HEK293T (cell line): ENCODE data around the gene USF3.

Experiments
- ARNT ChIP-seq: fragments of 450-650 bp; IDR thresholded peaks from 2 replicates; pipeline ENCODE4 v1.6.1; 2017; ENCODE audit warnings: mild to moderate bottlenecking
- BHLHE40 ChIP-seq: fragments of 450-650 bp; IDR thresholded peaks from 2 replicates; pipeline ENCODE4 v1.6.1; 2016; ENCODE audit warnings: mild to moderate bottlenecking, moderate library complexity, borderline replicate concordance
- CTBP1 ChIP-seq: fragments of 450-650 bp; IDR thresholded peaks from 2 replicates; pipeline ENCODE4 v1.6.1; 2016; ENCODE audit warnings: borderline replicate concordance
- FOXK2 ChIP-seq: fragments of 450-650 bp; IDR thresholded peaks from 2 replicates; pipeline ENCODE4 v1.6.1; 2016; ENCODE audit warnings: mild to moderate bottlenecking
- FOXM1 ChIP-seq: fragments of 450-650 bp; IDR thresholded peaks from 2 replicates; pipeline ENCODE4 v1.6.1; 2017; ENCODE audit warnings: mild to moderate bottlenecking, borderline replicate concordance
- HDGF ChIP-seq: fragments of 450-650 bp; IDR thresholded peaks from 2 replicates; pipeline ENCODE4 v1.6.1; 2017; ENCODE audit warnings: antibody characterized with exemption, borderline replicate concordance
- LEF1 ChIP-seq: fragments of 450-650 bp; IDR thresholded peaks from 2 replicates; pipeline ENCODE4 v1.6.1; 2017; ENCODE audit warnings: mild to moderate bottlenecking, borderline replicate concordance
- PKNOX1 ChIP-seq: fragments of 450-650 bp; IDR thresholded peaks from 2 replicates; pipeline ENCODE4 v1.6.1; 2016
- SP1 ChIP-seq: fragments of 450-650 bp; IDR thresholded peaks from 2 replicates; pipeline ENCODE4 v1.6.1; 2017
- ZNF384 ChIP-seq: fragments of 450-650 bp; IDR thresholded peaks from 2 replicates; pipeline ENCODE4 v1.6.1; 2016

GRCh38 chr3:113663324-113663750 lies 33.1 kb downstream of the USF3 start:
- TF ChIP-seq SP1 (no peak), CTBP1 (no peak), FOXM1 (no peak), LEF1 (no peak), ZNF384 (no peak), BHLHE40 (no peak), FOXK2 (no peak), HDGF (no peak), ARNT (no peak), PKNOX1 (no peak)
